Gastrocnemius medialis (tissue), 4 donors: ENCODE data around the gene ITGAE. TPM values are rescaled to one million over a fixed set of nuclear protein-coding genes. Genes with fewer than 3 reads are reported as not detected.

Source experiments
- ATAC-seq, 2 donors: fragments of 150-250 bp; one replicate each; pipeline ENCODE4 v1.9.1; 2016
- DNase-seq, 2 donors: peaks; one replicate each; pipeline ENCODE4 v3.0.0-alpha.2; 2019
- H3K27ac ChIP-seq, 4 donors: fragments of 200-600 bp; sonication (generic); 1 replicate in 1 of 4; 2 replicates in 3 of 4; pipeline ENCODE4 v1.5.1; 2016 to 2018; ENCODE audit warnings: mild to moderate bottlenecking in 2 of 4, moderate library complexity in 1 of 4
- H3K27me3 ChIP-seq, 3 donors: fragments of 200-600 bp; sonication (generic) in 2 of 3; 1 replicate in 1 of 3; 2 replicates in 2 of 3; pipeline versions ENCODE4 v1.5.1 to v1.6.0; 2016 to 2019; ENCODE audit warnings: mild to moderate bottlenecking in 1 of 3, moderate library complexity in 1 of 3
- H3K36me3 ChIP-seq, 2 donors: fragments of 200-600 bp; sonication (generic) in 1 of 2; one replicate each; pipeline ENCODE4 v1.5.1; 2017 to 2018
- H3K4me1 ChIP-seq, 2 donors: fragments of 200-600 bp; sonication (generic) in 1 of 2; one replicate each; pipeline ENCODE4 v1.5.1; 2016 to 2017; ENCODE audit warnings: mild to moderate bottlenecking in 2 of 2
- H3K4me3 ChIP-seq, 4 donors: fragments of 200-600 bp; sonication (generic) in 3 of 4; 1 replicate in 1 of 4; 2 replicates in 3 of 4; pipeline ENCODE4 v1.5.1; 2016 to 2019; ENCODE audit warnings: mild to moderate bottlenecking in 2 of 4
- H3K9me3 ChIP-seq, 3 donors: fragments of 200-600 bp; sonication (generic) in 2 of 3; 1 replicate in 1 of 3; 2 replicates in 2 of 3; pipeline ENCODE4 v1.5.1; 2016 to 2019
- POLR2A ChIP-seq, 2 donors: fragments of 450-650 bp; IDR thresholded peaks; one replicate each; pipeline ENCODE4 v1.6.1; 2017; ENCODE audit warnings: antibody characterized with exemption in 2 of 2, mild to moderate bottlenecking in 2 of 2, moderate library complexity in 2 of 2
- in situ Hi-C, 4 donors: fragments of 200-750 bp; cut with MboI; loops; one replicate each; pipeline versions ENCODE4 v1.15.0 to v1.8.0; 2017; ENCODE audit warnings: low sequenced_read_pairs in 4 of 4
- intact Hi-C: fragments of 100-400 bp; cut with DNase I; formaldehyde crosslinking; loops from one replicate; pipeline ENCODE4 v1.15.1; 2023; ENCODE audit warnings: low total_unique reads
- total RNA-seq, 4 donors: library from RNA; depleted of rRNA; stranded (reverse); fragments of >200 nt; gene quantifications; one replicate each; pipeline versions ENCODE4 v1.1.0 to v1.2.3, GENCODE V29; 2016
- TF ChIP-seq, protein P1 (sequence below), 5 experiments: fragments of 450-650 bp in 3 of 5; fragments of 200-600 bp in 2 of 5; sonication (generic) in 2 of 5; IDR thresholded peaks in 4 of 5; conservative IDR thresholded peaks in 1 of 5; 1 replicate in 4 of 5; 2 replicates in 1 of 5; pipeline ENCODE4 v1.5.1; 2016 to 2019; ENCODE audit warnings: antibody characterized with exemption in 5 of 5, mild to moderate bottlenecking in 3 of 5, moderate library complexity in 3 of 5

The ITGAE gene
- total RNA-seq, 4 donors from 2014 or later = 10.8 to 25.0 (median 23.5) TPM

DNA sequence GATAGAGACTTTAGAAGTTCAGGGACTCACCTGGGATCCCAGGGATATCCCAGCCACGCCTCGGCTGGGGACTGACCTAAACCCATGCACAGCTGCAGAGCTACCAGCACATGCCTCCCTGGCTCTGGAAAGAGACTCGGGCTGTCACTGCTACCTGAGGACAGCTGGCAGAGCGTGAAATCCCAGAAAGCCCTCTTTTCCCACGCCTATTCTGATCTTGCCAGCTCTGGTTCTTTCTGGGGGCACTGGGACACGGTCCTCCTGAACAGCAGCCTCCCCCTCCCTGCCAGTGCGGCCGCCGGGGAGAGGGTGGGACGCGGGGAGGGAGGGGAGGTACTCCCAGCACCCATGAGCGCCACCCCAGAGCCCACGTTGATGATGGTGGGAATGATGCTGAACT is 115.8 kb downstream of the ITGAE start:
- ATAC-seq (no peak), DNase-seq (no peak)
- in situ Hi-C loops (no loop called here), intact Hi-C loops (no loop called here)
- Histone ChIP-seq H3K27ac (no peak overlapping the region), H3K27me3 (no peaks in the 10 kb centered on the region), H3K36me3 (peaks cover 0 to 18% of the 10 kb centered on the region in 2 donors), H3K4me3 (no peak overlapping the region), H3K9me3 (no peaks in the 10 kb centered on the region), H3K4me1 (no peaks in the 10 kb centered on the region)
- TF ChIP-seq, protein P1, sequence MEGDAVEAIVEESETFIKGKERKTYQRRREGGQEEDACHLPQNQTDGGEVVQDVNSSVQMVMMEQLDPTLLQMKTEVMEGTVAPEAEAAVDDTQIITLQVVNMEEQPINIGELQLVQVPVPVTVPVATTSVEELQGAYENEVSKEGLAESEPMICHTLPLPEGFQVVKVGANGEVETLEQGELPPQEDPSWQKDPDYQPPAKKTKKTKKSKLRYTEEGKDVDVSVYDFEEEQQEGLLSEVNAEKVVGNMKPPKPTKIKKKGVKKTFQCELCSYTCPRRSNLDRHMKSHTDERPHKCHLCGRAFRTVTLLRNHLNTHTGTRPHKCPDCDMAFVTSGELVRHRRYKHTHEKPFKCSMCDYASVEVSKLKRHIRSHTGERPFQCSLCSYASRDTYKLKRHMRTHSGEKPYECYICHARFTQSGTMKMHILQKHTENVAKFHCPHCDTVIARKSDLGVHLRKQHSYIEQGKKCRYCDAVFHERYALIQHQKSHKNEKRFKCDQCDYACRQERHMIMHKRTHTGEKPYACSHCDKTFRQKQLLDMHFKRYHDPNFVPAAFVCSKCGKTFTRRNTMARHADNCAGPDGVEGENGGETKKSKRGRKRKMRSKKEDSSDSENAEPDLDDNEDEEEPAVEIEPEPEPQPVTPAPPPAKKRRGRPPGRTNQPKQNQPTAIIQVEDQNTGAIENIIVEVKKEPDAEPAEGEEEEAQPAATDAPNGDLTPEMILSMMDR (IDR thresholded peaks at IDR 0.05 in 4 of 5, conservative IDR thresholded peaks at IDR 0.05 in 1 of 5) = no peak
- TF ChIP-seq POLR2A (IDR thresholded peaks at IDR 0.05) = no peak

DNA sequence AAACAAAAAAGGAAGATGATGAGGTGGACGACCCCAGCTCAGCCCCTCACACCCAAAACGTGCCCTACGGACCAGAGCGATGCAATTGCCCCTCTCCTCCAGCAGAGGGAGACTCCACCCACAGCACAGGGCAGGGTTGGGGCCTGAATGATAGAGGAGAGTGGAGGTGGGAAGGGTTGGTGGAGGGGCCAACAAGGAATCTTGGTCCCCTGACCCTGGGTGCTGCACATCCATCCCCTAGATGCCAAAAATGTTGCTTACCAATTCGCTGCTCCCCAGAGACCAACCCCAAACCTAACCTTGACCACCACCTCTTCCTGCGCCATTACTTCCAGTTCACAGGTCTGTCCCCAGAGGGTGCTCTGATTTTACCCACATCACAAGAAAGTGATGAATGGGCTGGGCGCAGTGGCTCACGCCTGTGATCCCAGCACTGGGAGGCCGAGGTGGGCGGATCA is 117.9 kb downstream of the ITGAE start:
- in situ Hi-C loops (no loop called here), intact Hi-C loops (loop anchor here (5.0 kb wide), 2 partner anchors 39 to 144 kb away; partner anchors contain the start of gene HASPIN)
- Histone ChIP-seq H3K4me3 (no peak overlapping the region), H3K27ac (no peak overlapping the region), H3K36me3 (peaks cover 0 to 10% of the 10 kb centered on the region in 2 donors), H3K4me1 (no peaks in the 10 kb centered on the region), H3K27me3 (no peaks in the 10 kb centered on the region), H3K9me3 (no peaks in the 10 kb centered on the region)
- DNase-seq (no peak), ATAC-seq (peak; percentile 62 to 76)
- TF ChIP-seq POLR2A (IDR thresholded peaks at IDR 0.05) = no peak
- TF ChIP-seq, protein P1 (IDR thresholded peaks at IDR 0.05 in 4 of 5, conservative IDR thresholded peaks at IDR 0.05 in 1 of 5) = peak; percentile 82 to 90 (median 86)

DNA sequence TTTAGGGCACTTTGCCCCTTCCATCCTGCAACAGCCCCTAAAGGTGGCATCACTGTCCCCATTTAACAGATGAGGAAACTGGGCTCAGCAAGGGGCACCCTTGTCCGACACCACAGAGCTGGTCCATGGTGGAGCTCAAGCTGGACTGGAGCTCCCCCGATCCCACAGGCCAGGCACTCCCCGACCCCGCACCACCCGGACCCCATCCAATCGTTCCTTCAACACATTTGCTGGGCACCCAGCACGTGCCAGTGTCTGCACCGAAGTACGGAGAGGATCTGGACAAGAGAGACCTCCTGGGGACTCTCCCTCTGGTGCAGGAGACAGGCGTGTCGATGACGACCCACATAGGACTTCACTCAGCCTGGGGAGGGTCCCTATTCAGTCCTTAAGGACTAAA is 119.0 kb downstream of the ITGAE start:
- H3K9me3 ChIP-seq = no peaks in the 10 kb centered on the region
- ATAC-seq (no peak), DNase-seq (no peak)
- TF ChIP-seq POLR2A (IDR thresholded peaks at IDR 0.05) = no peak
- TF ChIP-seq, protein P1 (IDR thresholded peaks at IDR 0.05 in 4 of 5, conservative IDR thresholded peaks at IDR 0.05 in 1 of 5) = no peak
- in situ Hi-C loops (no loop called here), intact Hi-C loops (loop anchor here (5.0 kb wide), 2 partner anchors 40 to 145 kb away; partner anchors contain the start of gene HASPIN)
- peaks cover 0 to 18% of the 10 kb centered on the region in 2 donors for H3K36me3 ChIP-seq
- no peak overlapping the region for H3K27ac ChIP-seq
- H3K4me1 ChIP-seq = no peaks in the 10 kb centered on the region
- H3K4me3 ChIP-seq = no peak overlapping the region
- H3K27me3 ChIP-seq = no peaks in the 10 kb centered on the region

DNA sequence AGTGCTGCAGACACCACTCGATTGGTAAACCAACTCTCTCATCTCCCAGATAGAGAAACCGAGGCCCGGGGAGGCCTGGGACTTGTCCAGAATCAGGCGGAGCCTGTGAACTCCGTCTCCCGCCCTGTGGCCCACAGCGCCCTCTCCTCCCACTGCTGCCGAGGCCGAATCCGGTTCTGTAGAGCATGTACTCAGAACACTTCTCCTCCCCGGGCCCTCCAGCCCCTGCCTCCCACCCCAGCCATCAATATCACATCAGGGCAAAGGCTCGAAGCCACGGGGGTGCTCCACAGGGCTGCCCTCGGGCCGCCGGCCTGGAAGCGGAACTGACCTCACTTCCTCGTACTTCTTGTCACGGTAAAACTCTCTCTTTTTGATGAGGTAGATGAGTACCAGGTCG is 119.4 kb downstream of the ITGAE start:
- in situ Hi-C loops = no loop called here
- H3K27me3 ChIP-seq = no peaks in the 10 kb centered on the region
- TF ChIP-seq POLR2A (IDR thresholded peaks at IDR 0.05) = no peak
- TF ChIP-seq, protein P1 (IDR thresholded peaks at IDR 0.05 in 4 of 5, conservative IDR thresholded peaks at IDR 0.05 in 1 of 5) = no peak
- intact Hi-C loops = loop anchor here (5.0 kb wide), 2 partner anchors 41 to 146 kb away; partner anchors contain the start of gene HASPIN
- peaks cover 0 to 18% of the 10 kb centered on the region in 2 donors for H3K36me3 ChIP-seq
- no peaks in the 10 kb centered on the region for H3K9me3 ChIP-seq
- H3K4me3 ChIP-seq = no peak overlapping the region
- H3K4me1 ChIP-seq = no peaks in the 10 kb centered on the region
- H3K27ac ChIP-seq = no peak overlapping the region
- DNase-seq (no peak), ATAC-seq (no peak)

DNA sequence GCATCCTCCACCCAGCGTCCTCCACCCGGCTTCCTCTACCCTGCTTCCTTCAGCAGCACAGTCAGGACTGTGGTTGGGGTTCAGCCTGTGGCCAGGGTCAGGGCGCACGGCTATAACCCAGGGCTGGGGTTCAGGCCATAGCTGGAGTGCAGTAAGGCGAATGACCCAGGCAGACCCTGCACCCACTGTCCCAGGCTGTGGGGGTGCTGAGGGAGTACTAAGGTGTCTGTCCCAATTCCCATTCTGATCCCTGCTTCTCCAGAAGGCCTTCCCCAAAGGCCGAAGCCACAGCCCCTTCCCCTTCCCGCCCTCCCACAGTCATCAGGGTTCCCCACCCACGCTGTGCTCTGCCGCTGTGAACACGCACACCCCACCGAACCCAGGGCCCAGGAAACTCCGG is 119.9 kb downstream of the ITGAE start:
- in situ Hi-C loops = no loop called here
- Histone ChIP-seq H3K4me1 (no peaks in the 10 kb centered on the region), H3K9me3 (no peaks in the 10 kb centered on the region), H3K27me3 (no peaks in the 10 kb centered on the region), H3K27ac (no peak overlapping the region), H3K4me3 (no peak overlapping the region), H3K36me3 (peaks cover 0 to 20% of the 10 kb centered on the region in 2 donors)
- DNase-seq (no peak), ATAC-seq (no peak)
- no peak for TF ChIP-seq POLR2A (IDR thresholded peaks at IDR 0.05)
- TF ChIP-seq, protein P1 (IDR thresholded peaks at IDR 0.05 in 4 of 5, conservative IDR thresholded peaks at IDR 0.05 in 1 of 5) = no peak
- intact Hi-C loops = loop anchor here (5.0 kb wide), 2 partner anchors 41 to 146 kb away; partner anchors contain the start of gene HASPIN
